DND-41 (cell line): Measurements from ENCODE around the gene AMDHD2.

Source experiments
- ATAC-seq: fragments of 200-7000 bp; cut with Tn5 transposase; 3 replicates; pipeline ENCODE4 v1.9.1; 2021; ENCODE audit warnings: low read depth; ENCODE audit not compliant: insufficient read depth
- DNase-seq: peaks from one replicate; pipeline ENCODE4 v3.0.0-alpha.2; 2020
- H2AFZ ChIP-seq: 2 replicates; pipeline ENCODE4 v1.6.0; 2012; ENCODE audit warnings: low read depth, low read length
- H3K27ac ChIP-seq: 2 replicates; pipeline ENCODE4 v1.5.1; 2012; ENCODE audit warnings: low read length, inconsistent platforms
- H3K27me3 ChIP-seq: fragments of 200-600 bp; sonication (generic); 2 replicates; pipeline ENCODE4 v1.6.0; 2012; ENCODE audit warnings: low read length, mild to moderate bottlenecking, inconsistent platforms; ENCODE audit not compliant: insufficient read depth, poor library complexity
- H3K36me3 ChIP-seq: 2 replicates; pipeline ENCODE4 v1.5.1; 2012; ENCODE audit warnings: low read length, inconsistent platforms; ENCODE audit not compliant: insufficient read depth
- H3K4me1 ChIP-seq: 2 replicates; pipeline ENCODE4 v1.5.1; 2012; ENCODE audit warnings: mild to moderate bottlenecking, low read length; ENCODE audit not compliant: insufficient read depth
- H3K4me2 ChIP-seq: 2 replicates; pipeline ENCODE4 v1.6.0; 2012; ENCODE audit warnings: mild to moderate bottlenecking, moderate library complexity, low read length, inconsistent platforms; ENCODE audit not compliant: insufficient read depth
- H3K4me3 ChIP-seq, 2 experiments: fragments of 200-600 bp in 1 of 2; shearing (Covaris generic) in 1 of 2; 2 replicates each; pipeline ENCODE4 v1.5.1; 2012 to 2016; ENCODE audit warnings: inconsistent platforms in 2 of 2, low read length in 2 of 2, mild to moderate bottlenecking in 2 of 2, low read depth in 1 of 2, moderate library complexity in 1 of 2
- H3K79me2 ChIP-seq: 2 replicates; pipeline ENCODE4 v1.6.0; 2012; ENCODE audit warnings: low read length, inconsistent platforms; ENCODE audit not compliant: insufficient read depth
- H3K9ac ChIP-seq: 2 replicates; pipeline ENCODE4 v1.6.0; 2012; ENCODE audit warnings: low read depth, mild to moderate bottlenecking, inconsistent platforms, low read length, moderate library complexity
- H3K9me3 ChIP-seq: 2 replicates; pipeline ENCODE4 v1.5.1; 2012; ENCODE audit warnings: low read length, moderate library complexity, mild to moderate bottlenecking, inconsistent platforms; ENCODE audit not compliant: insufficient read depth, severe bottlenecking
- H4K20me1 ChIP-seq: 2 replicates; pipeline ENCODE4 v1.6.0; 2012; ENCODE audit warnings: low read length; ENCODE audit not compliant: insufficient read depth
- EZH2 ChIP-seq: IDR thresholded peaks from 3 replicates; pipeline ENCODE4 v1.6.1; 2012; ENCODE audit warnings: borderline replicate concordance, low read depth, mild to moderate bottlenecking, moderate library complexity, low read length, inconsistent platforms; ENCODE audit not compliant: severe bottlenecking
- TF ChIP-seq, protein P1 (sequence below): IDR thresholded peaks from 2 replicates; pipeline ENCODE4 v1.5.1; 2012; ENCODE audit warnings: borderline replicate concordance, low read length, moderate library complexity, mild to moderate bottlenecking; ENCODE audit not compliant: poor library complexity, severe bottlenecking; ENCODE audit errors: extremely low read depth

AMDHD2 gene

GRCh38 chr16:2493605-2494004, 26.6 kb upstream of the AMDHD2 start:
- no peak for DNase-seq
- Histone ChIP-seq H3K27ac (no peak overlapping the region), H3K9ac (no peak overlapping the region), H3K9me3 (no peaks in the 10 kb centered on the region), H3K4me1 (no peaks in the 10 kb centered on the region), H4K20me1 (peaks cover 21% of the 10 kb centered on the region), H3K4me3 (no peak overlapping the region), H2AFZ (no peak overlapping the region), H3K36me3 (peaks cover 38% of the 10 kb centered on the region), H3K79me2 (peaks cover 23% of the 10 kb centered on the region; the same call in 1 of the 2 replicates), H3K4me2 (no peak overlapping the region), H3K27me3 (no peaks in the 10 kb centered on the region)
- TF ChIP-seq EZH2: no peak
- TF ChIP-seq, protein P1, sequence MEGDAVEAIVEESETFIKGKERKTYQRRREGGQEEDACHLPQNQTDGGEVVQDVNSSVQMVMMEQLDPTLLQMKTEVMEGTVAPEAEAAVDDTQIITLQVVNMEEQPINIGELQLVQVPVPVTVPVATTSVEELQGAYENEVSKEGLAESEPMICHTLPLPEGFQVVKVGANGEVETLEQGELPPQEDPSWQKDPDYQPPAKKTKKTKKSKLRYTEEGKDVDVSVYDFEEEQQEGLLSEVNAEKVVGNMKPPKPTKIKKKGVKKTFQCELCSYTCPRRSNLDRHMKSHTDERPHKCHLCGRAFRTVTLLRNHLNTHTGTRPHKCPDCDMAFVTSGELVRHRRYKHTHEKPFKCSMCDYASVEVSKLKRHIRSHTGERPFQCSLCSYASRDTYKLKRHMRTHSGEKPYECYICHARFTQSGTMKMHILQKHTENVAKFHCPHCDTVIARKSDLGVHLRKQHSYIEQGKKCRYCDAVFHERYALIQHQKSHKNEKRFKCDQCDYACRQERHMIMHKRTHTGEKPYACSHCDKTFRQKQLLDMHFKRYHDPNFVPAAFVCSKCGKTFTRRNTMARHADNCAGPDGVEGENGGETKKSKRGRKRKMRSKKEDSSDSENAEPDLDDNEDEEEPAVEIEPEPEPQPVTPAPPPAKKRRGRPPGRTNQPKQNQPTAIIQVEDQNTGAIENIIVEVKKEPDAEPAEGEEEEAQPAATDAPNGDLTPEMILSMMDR: no peak
- ATAC-seq: no peak

DNA sequence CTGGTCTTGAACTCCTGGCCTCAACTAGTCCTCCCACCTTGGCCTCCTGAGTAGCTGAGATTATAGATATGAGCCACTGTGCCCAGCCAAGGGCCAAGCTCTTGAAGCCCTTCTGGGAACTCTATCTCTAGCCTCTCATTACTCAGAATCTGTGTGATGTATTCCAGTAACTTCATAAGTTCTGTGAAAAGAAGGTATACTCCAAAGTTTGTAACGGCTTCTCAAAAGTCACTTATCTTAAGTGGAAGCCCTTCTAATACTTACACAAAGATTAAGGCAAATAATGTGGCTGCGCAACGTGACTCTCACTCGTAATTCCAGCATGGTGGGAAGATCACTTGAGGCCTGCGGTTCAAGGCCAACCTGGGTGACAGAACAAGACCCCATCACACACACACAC, 25.6 kb upstream of the AMDHD2 start:
- H3K4me2 ChIP-seq: no peak overlapping the region
- H3K4me1 ChIP-seq: no peaks in the 10 kb centered on the region
- DNase-seq (no peak), ATAC-seq (no peak)
- no peak overlapping the region for H3K9ac ChIP-seq
- no peak for TF ChIP-seq EZH2
- TF ChIP-seq, protein P1: no peak
- H3K36me3 ChIP-seq: peaks cover 46% of the 10 kb centered on the region
- no peak overlapping the region for H2AFZ ChIP-seq
- no peak overlapping the region for H3K4me3 ChIP-seq
- no peaks in the 10 kb centered on the region for H3K9me3 ChIP-seq
- H4K20me1 ChIP-seq: peaks cover 26% of the 10 kb centered on the region
- no peaks in the 10 kb centered on the region for H3K27me3 ChIP-seq
- peaks cover 20% of the 10 kb centered on the region; the same call in 1 of the 2 replicates for H3K79me2 ChIP-seq
- H3K27ac ChIP-seq: no peak overlapping the region

DNA sequence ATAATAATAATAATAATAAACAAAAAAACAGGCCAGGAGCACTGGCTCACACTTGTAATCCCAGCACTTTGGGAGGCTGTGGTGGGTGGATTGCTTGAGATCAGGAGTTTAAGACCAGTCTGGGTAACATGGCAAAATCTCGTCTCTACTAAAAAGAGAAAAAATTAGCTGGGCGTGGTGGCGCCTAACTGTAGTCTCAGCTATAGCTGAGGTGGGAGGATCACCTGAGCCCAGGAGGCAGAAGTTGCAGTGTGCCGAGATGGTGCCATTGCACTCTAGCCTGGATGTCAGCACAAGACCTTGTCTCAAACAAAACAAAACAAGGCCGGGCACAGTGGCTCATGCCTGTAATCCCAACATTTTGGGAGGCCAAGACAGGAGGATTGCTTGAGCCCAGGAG, 25.1 kb upstream of the AMDHD2 start:
- DNase-seq (no peak), ATAC-seq (no peak)
- Histone ChIP-seq H3K4me1 (no peaks in the 10 kb centered on the region), H3K4me3 (no peak overlapping the region), H2AFZ (no peak overlapping the region), H3K4me2 (no peak overlapping the region), H3K27ac (no peak overlapping the region), H3K36me3 (peaks cover 47% of the 10 kb centered on the region), H4K20me1 (peaks cover 22% of the 10 kb centered on the region), H3K9me3 (no peaks in the 10 kb centered on the region), H3K79me2 (peaks cover 15% of the 10 kb centered on the region; the same call in 1 of the 2 replicates), H3K9ac (no peak overlapping the region), H3K27me3 (no peaks in the 10 kb centered on the region)
- TF ChIP-seq, protein P1: no peak
- no peak for TF ChIP-seq EZH2
